ENCODE measurements around the gene RNF150. TPM values are rescaled to one million over a fixed set of nuclear protein-coding genes. Genes with fewer than 3 reads are reported as not detected.

The RNF150 gene
- total RNA-seq, 1 experiment from 2014 or later, result 1.3 TPM

- no peak for DNase-seq (ENCODE audit: low read depth, low spot score)
- Histone ChIP-seq H3K27ac (ENCODE audit: low read length) (no peak overlapping the region), H3K36me3 (ENCODE audit: control insufficient read depth, insufficient read depth, low read length) (no peaks in the 10 kb centered on the region), H3K4me1 (ENCODE audit: control insufficient read depth, insufficient read depth, low read length) (no peaks in the 10 kb centered on the region), H3K9me3 (ENCODE audit: control insufficient read depth, insufficient read depth, low read depth, low read length) (no peaks in the 10 kb centered on the region), H3K27me3 (ENCODE audit: control insufficient read depth, insufficient read depth, low read length) (no peaks in the 10 kb centered on the region), H3K4me3 (ENCODE audit: low read depth in 2 of 2, low read length in 2 of 2) (no peak overlapping the region)
- CTCF ChIA-PET, result no interaction called here
- TF ChIP-seq CTCF (IDR thresholded peaks at IDR 0.05) (no peak), REST (IDR thresholded peaks at IDR 0.05; ENCODE audit: insufficient read depth in 1 of 2, low read depth in 2 of 2, low read length in 1 of 2) (no peak), TCF7L2 (IDR thresholded peaks at IDR 0.05; ENCODE audit: low read depth, low read length) (no peak), SIN3A (IDR thresholded peaks at IDR 0.05; ENCODE audit: borderline replicate concordance, insufficient read depth, low read depth, low read length) (no peak), POLR2AphosphoS5 (IDR thresholded peaks at IDR 0.05; ENCODE audit: low read depth, low read length) (no peak)
- ATAC-seq, result no peak
- intact Hi-C loops (cut with micrococcal nuclease; ENCODE audit: unreplicated experiment) (no loop called here), in situ Hi-C loops (cut with HindIII; ENCODE audit: low pct_unique_long_range_greater_than_20kb, low sequenced_read_pairs) (no loop called here)
- POLR2A ChIA-PET, result no interaction called here
- BruUV-seq (replicated peaks), result no TSS peak
Observed at GRCh38 chr4:140952717-140953116, 180.6 kb downstream of the RNF150 start.

- TF ChIP-seq SIN3A (IDR thresholded peaks at IDR 0.05; ENCODE audit: borderline replicate concordance, insufficient read depth, low read depth, low read length) (no peak), CTCF (IDR thresholded peaks at IDR 0.05) (no peak)
- Histone ChIP-seq H3K27ac (ENCODE audit: low read length) (no peak overlapping the region), H3K4me1 (ENCODE audit: control insufficient read depth, insufficient read depth, low read length) (no peaks in the 10 kb centered on the region), H3K9me3 (ENCODE audit: control insufficient read depth, insufficient read depth, low read depth, low read length) (no peaks in the 10 kb centered on the region), H3K36me3 (ENCODE audit: control insufficient read depth, insufficient read depth, low read length) (no peaks in the 10 kb centered on the region), H3K27me3 (ENCODE audit: control insufficient read depth, insufficient read depth, low read length) (no peaks in the 10 kb centered on the region), H3K4me3 (ENCODE audit: low read depth in 2 of 2, low read length in 2 of 2) (no peak overlapping the region)
- in situ Hi-C loops (cut with HindIII; ENCODE audit: low pct_unique_long_range_greater_than_20kb, low sequenced_read_pairs), result no loop called here
- no TSS peak for BruUV-seq (replicated peaks)
- CTCF ChIA-PET, result no interaction called here
- POLR2A ChIA-PET, result no interaction called here
- ATAC-seq (no peak), DNase-seq (ENCODE audit: low read depth, low spot score) (no peak)
- intact Hi-C loops (cut with micrococcal nuclease; ENCODE audit: unreplicated experiment), result no loop called here
Observed at GRCh38 chr4:140947506-140947905, 185.8 kb downstream of the RNF150 start.

GRCh38 chr4:140945106-140945505, 188.2 kb downstream of the RNF150 start:
- ATAC-seq (no peak), DNase-seq (ENCODE audit: low read depth, low spot score) (no peak)
- no peak overlapping the region for H3K27ac ChIP-seq (ENCODE audit: low read length)
- ChIA-PET POLR2A (no interaction called here), CTCF (no interaction called here)
- intact Hi-C loops (cut with micrococcal nuclease; ENCODE audit: unreplicated experiment) (no loop called here), in situ Hi-C loops (cut with HindIII; ENCODE audit: low pct_unique_long_range_greater_than_20kb, low sequenced_read_pairs) (no loop called here)
- H3K4me3 ChIP-seq (ENCODE audit: low read depth in 2 of 2, low read length in 2 of 2), result no peak overlapping the region
- no peaks in the 10 kb centered on the region for H3K4me1 ChIP-seq (ENCODE audit: control insufficient read depth, insufficient read depth, low read length)
- H3K27me3 ChIP-seq (ENCODE audit: control insufficient read depth, insufficient read depth, low read length), result no peaks in the 10 kb centered on the region
- H3K9me3 ChIP-seq (ENCODE audit: control insufficient read depth, insufficient read depth, low read depth, low read length), result no peaks in the 10 kb centered on the region
- H3K36me3 ChIP-seq (ENCODE audit: control insufficient read depth, insufficient read depth, low read length), result no peaks in the 10 kb centered on the region
- TF ChIP-seq CTCF (IDR thresholded peaks at IDR 0.05), result no peak
- TF ChIP-seq SIN3A (IDR thresholded peaks at IDR 0.05; ENCODE audit: borderline replicate concordance, insufficient read depth, low read depth, low read length), result no peak
- TF ChIP-seq POLR2AphosphoS5 (IDR thresholded peaks at IDR 0.05; ENCODE audit: low read depth, low read length), result no peak
- no peak for TF ChIP-seq TCF7L2 (IDR thresholded peaks at IDR 0.05; ENCODE audit: low read depth, low read length)
- no peak for TF ChIP-seq REST (IDR thresholded peaks at IDR 0.05; ENCODE audit: insufficient read depth in 1 of 2, low read depth in 2 of 2, low read length in 1 of 2)
- no TSS peak for BruUV-seq (replicated peaks)
